ENCODE results near the gene IL10RB. TPM values are rescaled to one million over a fixed set of nuclear protein-coding genes. Genes with fewer than 3 reads are reported as not detected.

The IL10RB gene
- total and polyA plus RNA-seq, 2 of the 4 experiments (the other 2 are of a cell fraction), result 20.1 to 45.2 TPM

DNA sequence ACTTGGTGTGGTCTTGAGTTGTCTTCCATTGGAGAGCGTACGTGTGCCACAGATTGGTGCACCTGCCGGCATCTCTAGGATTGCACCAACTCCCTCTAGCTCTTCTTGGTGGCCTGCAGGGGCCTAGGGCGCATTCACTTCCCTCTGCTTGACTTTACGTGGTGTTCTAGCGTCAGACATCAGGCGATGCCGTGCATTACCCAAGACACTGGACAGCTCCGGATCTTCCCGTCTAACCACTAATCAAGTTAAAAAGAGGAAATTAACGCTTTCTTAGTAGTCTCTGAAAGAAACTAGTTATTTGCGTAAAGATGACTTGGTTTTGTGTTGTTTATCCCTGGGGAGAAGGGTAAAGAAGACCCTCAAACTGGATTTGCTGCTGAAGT lies 510 bp upstream of the IL10RB start:
- peak overlapping the region in 1 of 2 experiments; percentile 36; a peak in 1 of 4 replicates for H4K8ac ChIP-seq (ENCODE audit: low read depth in 2 of 2, low read length in 2 of 2)
- DNase-seq, result peak; percentile 14
- no peaks in the 10 kb centered on the region for H3K9me3 ChIP-seq (ENCODE audit: control insufficient read depth, insufficient read depth, low read length)
- 45% methylated on average over 6 of the region's 12 CpGs; no CpG with 5 or more reads in 1 of the 2 experiments for WGBS, 2 experiments (ENCODE audit: extremely low coverage in 2 of 2, insufficient read length in 1 of 2)
- in situ Hi-C loops (cut with MboI; ENCODE audit: low sequenced_read_pairs), result no loop called here
- 0 out of 2 replicates have a peak overlapping the region, but pooled peaks have one; percentile 30 for H2AK5ac ChIP-seq (ENCODE audit: low read depth, low read length)
- H2BK5ac ChIP-seq (ENCODE audit: low read depth, low read length, poor library complexity, severe bottlenecking), result no peak overlapping the region
- BruUV-seq (replicated peaks), result no TSS peak
- peak overlapping the region; percentile 87 for H2AFZ ChIP-seq (replicated peaks; ENCODE audit: low read length, poor library complexity)
- intact Hi-C loops (cut with micrococcal nuclease), result no loop called here
- peak overlapping the region; percentile 89 for H3K4me3 ChIP-seq (ENCODE audit: insufficient read depth, low read depth, low read length)
- H3K56ac ChIP-seq (ENCODE audit: extremely low read depth, insufficient read depth, low read length), result no peak overlapping the region
- H2BK120ac ChIP-seq (ENCODE audit: low read depth, low read length), result no peak overlapping the region
- CTCF ChIA-PET, result interaction anchor here (0.6 kb wide), 1 partner anchor 29 kb away, joined by 3 read pairs; no protein-coding TSS in a partner anchor
- H3K4me2 ChIP-seq (ENCODE audit: low read depth, low read length), result peak overlapping the region; percentile 99
- no peaks in the 10 kb centered on the region for H4K20me1 ChIP-seq (ENCODE audit: insufficient read depth, low read length)
- H3K9me1 ChIP-seq (ENCODE audit: insufficient read depth, low read length), result peaks cover 14% of the 10 kb centered on the region
- H3K4ac ChIP-seq (ENCODE audit: low read depth, low read length), result peak overlapping the region; percentile 8; the same call in 1 of the 2 replicates
- no peak overlapping the region for H4K91ac ChIP-seq (ENCODE audit: insufficient read depth, low read depth, low read length)
- peaks cover 2% of the 10 kb centered on the region for H3K4me1 ChIP-seq (ENCODE audit: control insufficient read depth, insufficient read depth, low read length)
- H4K5ac ChIP-seq (ENCODE audit: low read depth, low read length), result no peak overlapping the region
- H3K23ac ChIP-seq (ENCODE audit: low read depth, low read length), result peak overlapping the region; percentile 76; the same call in 1 of the 2 replicates
- no peak overlapping the region for H3K9ac ChIP-seq (ENCODE audit: low read depth, low read length)
- POLR2A ChIA-PET (ENCODE audit: unreplicated experiment), result interaction anchor here (0.8 kb wide), 1 partner anchor 22 kb away, joined by 3 read pairs; no protein-coding TSS in a partner anchor
- H2AK9ac ChIP-seq (replicated peaks; ENCODE audit: low read depth, low read length, poor library complexity), result peak overlapping the region; percentile 86
- no peak overlapping the region for H2BK15ac ChIP-seq (ENCODE audit: low read depth, low read length)
- peaks cover 24 to 32% of the 10 kb centered on the region in 2 experiments for H3K79me1 ChIP-seq (ENCODE audit: low read depth in 1 of 2, low read length in 2 of 2)
- no peak overlapping the region for H3K27ac ChIP-seq (ENCODE audit: insufficient read depth, low read length)
- dilution Hi-C loops (cut with HindIII; ENCODE audit: low sequenced_read_pairs, unreplicated experiment), result no loop called here
- H3K14ac ChIP-seq (replicated peaks; ENCODE audit: low read depth, low read length), result peak overlapping the region; percentile 37; the same call in 1 of the 2 replicates
- no peak for ATAC-seq (ENCODE audit: low read depth)
- H3K36me3 ChIP-seq (ENCODE audit: control insufficient read depth, insufficient read depth, low read length), result peaks cover 9% of the 10 kb centered on the region
- H3K27me3 ChIP-seq (ENCODE audit: control insufficient read depth, insufficient read depth, low read length), result no peaks in the 10 kb centered on the region
- TF ChIP-seq SMC3 (IDR thresholded peaks at IDR 0.05; ENCODE audit: low read depth, low read length) (no peak), CTCF (conservative IDR thresholded peaks at IDR 0.05; ENCODE audit: low read depth, low read length) (no peak), RCOR1 (IDR thresholded peaks at IDR 0.05; ENCODE audit: insufficient replicate concordance, low read length) (no peak), RFX5 (IDR thresholded peaks at IDR 0.05; ENCODE audit: low read depth, low read length) (no peak), MXI1 (IDR thresholded peaks at IDR 0.05; ENCODE audit: borderline replicate concordance, low read depth, low read length) (no peak), BHLHE40 (IDR thresholded peaks at IDR 0.05; ENCODE audit: low read depth, low read length) (no peak), MAFK (IDR thresholded peaks at IDR 0.05; ENCODE audit: low read depth, low read length) (no peak), CHD1 (IDR thresholded peaks at IDR 0.05; ENCODE audit: low read depth, low read length) (no peak), MAZ (IDR thresholded peaks at IDR 0.05; ENCODE audit: borderline replicate concordance, low read depth, low read length) (no peak), POLR2A (IDR thresholded peaks at IDR 0.05; ENCODE audit: low read depth, low read length) (no peak), NFE2L2 (IDR thresholded peaks at IDR 0.05; ENCODE audit: low read depth, low read length) (no peak), RAD21 (IDR thresholded peaks at IDR 0.05; ENCODE audit: low read length) (no peak), CEBPB (IDR thresholded peaks at IDR 0.05; ENCODE audit: low read depth, low read length) (no peak)
- TF ChIP-seq, protein P1, sequence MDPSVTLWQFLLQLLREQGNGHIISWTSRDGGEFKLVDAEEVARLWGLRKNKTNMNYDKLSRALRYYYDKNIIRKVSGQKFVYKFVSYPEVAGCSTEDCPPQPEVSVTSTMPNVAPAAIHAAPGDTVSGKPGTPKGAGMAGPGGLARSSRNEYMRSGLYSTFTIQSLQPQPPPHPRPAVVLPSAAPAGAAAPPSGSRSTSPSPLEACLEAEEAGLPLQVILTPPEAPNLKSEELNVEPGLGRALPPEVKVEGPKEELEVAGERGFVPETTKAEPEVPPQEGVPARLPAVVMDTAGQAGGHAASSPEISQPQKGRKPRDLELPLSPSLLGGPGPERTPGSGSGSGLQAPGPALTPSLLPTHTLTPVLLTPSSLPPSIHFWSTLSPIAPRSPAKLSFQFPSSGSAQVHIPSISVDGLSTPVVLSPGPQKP (IDR thresholded peaks at IDR 0.05; ENCODE audit: borderline replicate concordance, low read depth, low read length), result no peak
- H3K18ac ChIP-seq (ENCODE audit: low read depth, low read length), result no peak overlapping the region
- no peak overlapping the region for H2BK20ac ChIP-seq (ENCODE audit: low read depth, low read length)

All from IMR-90 (cell line).